Measurements from ENCODE around the gene SDF2L1. TPM values are rescaled to one million over a fixed set of nuclear protein-coding genes. Genes with fewer than 3 reads are reported as not detected.
A peak's percentile ranks its signal among the peaks of the same experiment; 100 is the strongest.

The SDF2L1 gene
- total and polyA plus RNA-seq, 9 of the 15 experiments (the other 6 are each of a cell fraction or from before 2014, with no cell fraction given), result 15.1 to 989 (median 124) TPM

DNA sequence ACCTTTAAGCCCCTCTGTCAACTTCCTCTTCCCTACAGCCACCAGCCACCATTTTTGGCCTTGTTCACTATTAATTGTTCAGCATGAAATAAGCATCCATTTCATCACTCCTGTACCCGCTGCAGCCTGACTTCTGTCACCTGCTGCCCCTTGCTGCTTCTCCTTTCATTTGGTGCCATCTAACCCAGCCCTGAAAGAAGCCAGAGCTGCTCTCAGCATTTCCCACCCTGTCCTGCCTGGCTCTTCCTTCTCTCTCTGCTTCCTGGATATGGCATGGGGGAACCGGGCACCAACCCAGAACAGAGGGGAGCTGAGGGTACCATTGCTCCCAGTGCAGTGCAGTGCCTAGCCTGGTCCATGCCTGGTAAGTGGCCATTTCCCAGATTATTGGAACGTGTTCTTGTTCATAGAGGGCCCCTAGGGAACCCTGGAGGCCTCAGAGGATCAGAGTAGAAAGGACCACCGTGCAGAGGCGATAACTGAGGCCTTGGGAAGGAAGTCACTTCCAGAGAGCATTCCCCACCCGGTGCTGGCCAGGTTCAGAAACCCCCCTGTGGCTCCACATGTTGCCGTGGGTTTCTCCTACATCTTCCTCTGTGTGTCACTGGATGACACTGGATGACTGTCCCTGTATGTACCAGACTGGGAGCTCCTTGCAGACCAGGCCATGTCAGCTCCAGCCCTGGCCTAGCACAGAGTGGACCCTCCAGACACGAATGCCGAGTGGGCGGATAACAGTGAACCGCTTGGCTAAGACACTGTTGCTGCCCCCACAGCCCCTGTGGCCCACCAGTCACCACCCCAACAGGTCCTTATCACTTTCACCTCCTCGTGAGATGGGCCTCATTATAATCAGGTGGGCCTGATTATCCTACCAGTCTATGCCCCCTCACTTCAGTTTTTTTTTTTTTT lies 17.0 kb upstream of the SDF2L1 start (continued):
- TF ChIP-seq, protein P1, sequence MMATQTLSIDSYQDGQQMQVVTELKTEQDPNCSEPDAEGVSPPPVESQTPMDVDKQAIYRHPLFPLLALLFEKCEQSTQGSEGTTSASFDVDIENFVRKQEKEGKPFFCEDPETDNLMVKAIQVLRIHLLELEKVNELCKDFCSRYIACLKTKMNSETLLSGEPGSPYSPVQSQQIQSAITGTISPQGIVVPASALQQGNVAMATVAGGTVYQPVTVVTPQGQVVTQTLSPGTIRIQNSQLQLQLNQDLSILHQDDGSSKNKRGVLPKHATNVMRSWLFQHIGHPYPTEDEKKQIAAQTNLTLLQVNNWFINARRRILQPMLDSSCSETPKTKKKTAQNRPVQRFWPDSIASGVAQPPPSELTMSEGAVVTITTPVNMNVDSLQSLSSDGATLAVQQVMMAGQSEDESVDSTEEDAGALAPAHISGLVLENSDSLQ (IDR thresholded peaks at IDR 0.05), result no peak
- TF ChIP-seq, protein P2, sequence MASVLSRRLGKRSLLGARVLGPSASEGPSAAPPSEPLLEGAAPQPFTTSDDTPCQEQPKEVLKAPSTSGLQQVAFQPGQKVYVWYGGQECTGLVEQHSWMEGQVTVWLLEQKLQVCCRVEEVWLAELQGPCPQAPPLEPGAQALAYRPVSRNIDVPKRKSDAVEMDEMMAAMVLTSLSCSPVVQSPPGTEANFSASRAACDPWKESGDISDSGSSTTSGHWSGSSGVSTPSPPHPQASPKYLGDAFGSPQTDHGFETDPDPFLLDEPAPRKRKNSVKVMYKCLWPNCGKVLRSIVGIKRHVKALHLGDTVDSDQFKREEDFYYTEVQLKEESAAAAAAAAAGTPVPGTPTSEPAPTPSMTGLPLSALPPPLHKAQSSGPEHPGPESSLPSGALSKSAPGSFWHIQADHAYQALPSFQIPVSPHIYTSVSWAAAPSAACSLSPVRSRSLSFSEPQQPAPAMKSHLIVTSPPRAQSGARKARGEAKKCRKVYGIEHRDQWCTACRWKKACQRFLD (CRISPR knock-in tag; IDR thresholded peaks at IDR 0.05), result no peak
- TF ChIP-seq EP400 (IDR thresholded peaks at IDR 0.05), result no peak
- no peak for TF ChIP-seq FOSL1 (tag; conservative IDR thresholded peaks at IDR 0.05)
- TF ChIP-seq SLC30A9 (CRISPR knock-in tag; IDR thresholded peaks at IDR 0.05), result no peak
- TF ChIP-seq, protein P3, sequence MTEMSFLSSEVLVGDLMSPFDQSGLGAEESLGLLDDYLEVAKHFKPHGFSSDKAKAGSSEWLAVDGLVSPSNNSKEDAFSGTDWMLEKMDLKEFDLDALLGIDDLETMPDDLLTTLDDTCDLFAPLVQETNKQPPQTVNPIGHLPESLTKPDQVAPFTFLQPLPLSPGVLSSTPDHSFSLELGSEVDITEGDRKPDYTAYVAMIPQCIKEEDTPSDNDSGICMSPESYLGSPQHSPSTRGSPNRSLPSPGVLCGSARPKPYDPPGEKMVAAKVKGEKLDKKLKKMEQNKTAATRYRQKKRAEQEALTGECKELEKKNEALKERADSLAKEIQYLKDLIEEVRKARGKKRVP (CRISPR knock-in tag; IDR thresholded peaks at IDR 0.05), result no peak
- no peak for TF ChIP-seq E2F5 (CRISPR knock-in tag; IDR thresholded peaks at IDR 0.05)
- no peak for TF ChIP-seq MLLT1 (IDR thresholded peaks at IDR 0.05)
- TF ChIP-seq, protein P4, sequence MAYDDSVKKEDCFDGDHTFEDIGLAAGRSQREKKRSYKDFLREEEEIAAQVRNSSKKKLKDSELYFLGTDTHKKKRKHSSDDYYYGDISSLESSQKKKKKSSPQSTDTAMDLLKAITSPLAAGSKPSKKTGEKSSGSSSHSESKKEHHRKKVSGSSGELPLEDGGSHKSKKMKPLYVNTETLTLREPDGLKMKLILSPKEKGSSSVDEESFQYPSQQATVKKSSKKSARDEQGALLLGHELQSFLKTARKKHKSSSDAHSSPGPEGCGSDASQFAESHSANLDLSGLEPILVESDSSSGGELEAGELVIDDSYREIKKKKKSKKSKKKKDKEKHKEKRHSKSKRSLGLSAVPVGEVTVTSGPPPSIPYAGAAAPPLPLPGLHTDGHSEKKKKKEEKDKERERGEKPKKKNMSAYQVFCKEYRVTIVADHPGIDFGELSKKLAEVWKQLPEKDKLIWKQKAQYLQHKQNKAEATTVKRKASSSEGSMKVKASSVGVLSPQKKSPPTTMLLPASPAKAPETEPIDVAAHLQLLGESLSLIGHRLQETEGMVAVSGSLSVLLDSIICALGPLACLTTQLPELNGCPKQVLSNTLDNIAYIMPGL (CRISPR knock-in tag; IDR thresholded peaks at IDR 0.05), result peak; percentile 42; the same call in 1 of the 2 replicates
- TF ChIP-seq ZMIZ1 (IDR thresholded peaks at IDR 0.05; ENCODE audit: low read depth in 2 of 2, low read length in 2 of 2), result 0 out of 4 replicates have a peak, but pooled peaks of 1 of the 2 experiments have one; percentile 14
- no peak for TF ChIP-seq ZNF655 (CRISPR knock-in tag; IDR thresholded peaks at IDR 0.05)
